COR-L47 (cell line): Measurements from ENCODE around the gene ELK3.

Experiments used
- DNase-seq: peaks from one replicate; lab custom pipeline; 2025; lab: John Stamatoyannopoulos, UW

The ELK3 gene

DNA sequence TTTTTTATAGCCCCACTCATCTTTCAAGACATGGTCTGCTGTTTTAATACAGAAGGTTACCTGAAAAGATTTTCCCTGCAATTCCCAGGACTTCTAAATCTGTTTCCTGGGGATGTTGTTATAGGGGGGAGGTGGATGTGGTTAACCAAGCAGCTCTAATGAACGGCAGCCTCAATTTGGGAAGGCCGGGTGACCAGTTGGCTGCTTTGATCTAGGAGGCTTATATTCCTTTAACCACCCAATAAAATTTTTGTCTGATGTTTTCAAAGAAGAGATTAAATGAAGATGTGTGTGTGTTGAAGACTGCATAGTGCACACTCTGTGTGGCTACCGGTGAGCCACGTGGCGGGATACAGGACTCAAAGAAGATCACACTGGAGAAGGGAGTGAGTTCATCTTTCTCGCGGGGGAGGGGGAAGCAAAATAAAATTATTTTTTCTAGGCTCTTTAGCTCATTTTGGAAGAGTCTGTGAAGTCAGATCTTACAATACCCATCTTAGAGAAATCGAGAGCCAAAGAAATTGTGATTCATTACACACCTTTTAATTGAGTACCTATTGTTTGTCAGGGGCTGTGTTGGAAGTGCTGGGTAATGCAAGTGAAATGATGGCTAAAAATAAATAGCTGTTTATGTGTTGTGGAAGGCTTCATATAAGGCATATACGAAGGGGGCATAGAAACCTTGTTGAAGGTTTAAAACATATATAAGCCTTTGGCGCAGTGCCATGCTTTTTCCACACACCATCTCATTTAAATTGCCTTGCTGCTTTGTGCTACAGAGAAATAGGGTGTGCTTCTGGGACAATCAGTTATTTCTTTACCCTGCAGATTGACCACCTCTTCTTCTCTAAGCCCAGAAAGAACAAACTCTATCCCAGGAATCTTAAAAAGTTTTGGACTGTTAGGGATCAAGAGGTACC is 18.5 kb downstream of the ELK3 start:
- no peak for DNase-seq

GRCh38 chr12:96213869-96214268 is 19.7 kb downstream of the ELK3 start:
- no peak for DNase-seq

GRCh38 chr12:96215919-96216273 is 21.7 kb downstream of the ELK3 start:
- no peak for DNase-seq

DNA sequence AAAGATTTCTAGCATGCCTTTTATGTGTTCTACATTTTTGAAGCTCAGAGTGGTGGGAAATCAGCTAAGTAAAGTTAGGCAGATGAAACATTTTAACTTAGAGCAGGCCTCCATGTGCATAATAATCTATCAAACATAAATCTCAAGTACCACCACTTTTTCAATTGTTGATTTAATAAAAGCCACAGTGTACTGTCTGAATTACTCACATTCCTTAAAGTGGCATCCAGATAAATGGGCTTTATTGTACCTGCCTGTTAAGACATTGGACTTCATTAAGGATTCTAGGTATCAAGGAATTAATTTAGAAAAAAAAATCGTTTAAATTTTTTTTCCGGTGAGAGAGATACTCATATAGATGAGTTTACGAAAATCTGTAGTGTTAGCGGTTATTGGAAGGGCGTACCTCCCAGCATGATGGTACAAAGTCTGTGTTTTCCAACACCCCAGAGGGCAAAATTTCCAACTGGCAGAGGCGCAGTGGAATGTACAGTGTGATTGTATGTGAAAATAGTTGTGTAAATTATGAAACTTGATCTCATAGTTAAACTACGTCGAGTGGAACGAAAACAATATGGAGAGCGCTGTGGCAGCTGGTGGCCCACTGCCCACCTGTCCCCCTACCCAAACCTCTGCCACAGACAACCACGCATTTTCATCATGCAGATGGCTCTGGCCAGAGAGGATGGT is 25.0 kb downstream of the ELK3 start:
- no peak for DNase-seq

DNA sequence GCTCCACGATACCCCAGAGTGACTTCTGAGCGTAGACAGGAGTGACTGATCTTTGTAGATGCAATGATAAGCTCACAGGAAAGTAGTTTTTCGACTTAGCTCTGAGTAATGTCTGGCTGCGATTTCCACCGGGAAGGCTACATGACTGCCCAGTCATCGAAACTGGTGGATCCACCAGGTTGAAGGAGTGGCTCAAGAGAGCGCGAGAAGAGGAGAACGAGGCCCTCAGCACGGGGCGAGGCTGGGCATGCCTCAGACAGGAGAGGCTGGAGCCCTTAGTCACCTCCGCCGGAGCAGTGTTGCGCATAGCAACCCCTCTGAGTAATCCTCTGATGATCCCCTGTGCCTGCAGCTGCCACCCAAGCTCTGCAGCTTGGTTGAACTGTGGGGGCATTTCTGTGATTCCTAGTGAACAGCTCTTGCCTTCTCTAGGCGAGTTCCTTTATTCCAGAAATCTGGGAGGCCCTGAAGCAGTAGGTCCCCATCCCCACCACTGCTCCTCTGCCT is 25.6 kb downstream of the ELK3 start:
- DNase-seq, result no peak

DNA sequence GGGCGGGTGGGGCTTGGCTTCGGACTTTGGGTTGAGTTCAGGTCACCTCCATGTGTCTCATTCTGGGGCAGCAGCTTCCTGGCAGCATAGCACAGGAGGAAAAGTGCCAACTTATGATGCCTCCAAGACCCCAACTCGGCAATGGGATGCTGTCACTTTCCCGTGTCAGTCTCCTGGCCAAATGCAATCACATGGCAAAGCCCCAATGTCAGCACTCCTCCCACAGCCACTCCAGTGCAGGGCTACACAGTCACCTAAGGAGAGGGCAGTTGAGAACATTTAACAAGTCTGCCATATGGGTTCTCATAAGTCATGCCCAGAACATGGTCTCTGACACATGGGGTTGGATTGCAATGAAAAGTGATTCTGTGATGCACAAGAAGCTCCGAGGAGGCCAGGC is 26.7 kb downstream of the ELK3 start:
- DNase-seq, result no peak

- DNase-seq, result no peak
These were observed 27.2 kb downstream of the ELK3 start for GRCh38 chr12:96221391-96221790.

DNA sequence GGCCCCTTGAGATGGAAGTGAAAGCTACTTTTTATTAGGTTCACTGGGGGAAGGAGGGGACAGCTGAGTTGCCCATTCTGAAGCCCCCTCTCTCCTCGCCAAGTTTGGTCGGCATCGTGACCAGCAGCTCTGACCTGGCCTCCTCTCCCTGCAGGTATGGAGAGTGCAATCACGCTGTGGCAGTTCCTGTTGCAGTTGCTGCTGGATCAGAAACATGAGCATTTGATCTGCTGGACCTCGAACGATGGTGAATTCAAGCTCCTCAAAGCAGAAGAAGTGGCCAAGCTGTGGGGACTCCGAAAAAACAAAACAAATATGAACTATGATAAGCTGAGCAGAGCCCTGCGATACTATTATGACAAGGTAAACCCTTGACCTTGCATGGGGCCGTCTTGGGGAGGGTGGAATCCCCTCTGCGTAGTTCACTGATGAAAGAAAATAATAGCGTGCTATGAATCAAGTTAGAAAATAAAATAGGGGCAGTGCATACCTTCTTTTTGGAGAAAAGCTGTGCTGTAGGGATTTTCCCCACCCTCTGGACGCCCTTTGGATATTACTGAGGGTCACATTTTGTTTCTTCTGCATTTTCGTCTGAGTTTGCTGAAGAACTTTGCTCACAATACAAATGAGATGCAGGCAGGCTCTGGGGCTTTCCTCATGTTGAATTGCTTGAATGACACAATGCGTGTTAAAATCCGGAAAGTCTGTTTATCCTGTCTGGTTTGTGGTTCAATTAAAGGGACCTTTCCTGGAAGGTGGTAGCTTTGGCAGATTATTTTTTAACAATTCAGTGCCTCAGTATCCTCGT is 29.4 kb downstream of the ELK3 start:
- DNase-seq, result no peak

GRCh38 chr12:96224219-96224615 is 30.0 kb downstream of the ELK3 start:
- DNase-seq, result no peak

GRCh38 chr12:96225044-96225855 is 31.1 kb downstream of the ELK3 start:
- peak; percentile 61 for DNase-seq

DNA sequence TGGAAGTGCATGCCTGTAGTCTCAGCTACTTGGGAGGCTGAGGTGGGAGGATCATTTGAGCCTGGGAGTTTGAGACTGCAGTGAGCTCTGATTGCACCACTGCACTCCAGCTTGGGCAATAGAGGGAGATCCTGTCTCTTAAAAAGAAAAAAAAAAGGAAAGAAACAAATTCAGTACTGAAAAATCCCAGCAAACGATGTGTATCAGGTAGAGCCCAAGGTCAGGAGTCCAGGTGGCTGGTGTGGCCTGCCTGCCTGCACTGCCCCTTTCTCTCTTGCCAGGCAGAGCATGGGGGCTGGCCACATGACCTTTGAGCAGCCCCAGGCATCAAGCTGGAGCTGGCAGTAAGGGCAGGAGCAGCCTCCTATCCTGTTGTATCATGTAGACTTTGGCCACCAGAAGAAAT is 31.8 kb downstream of the ELK3 start:
- no peak for DNase-seq

GRCh38 chr12:96226401-96226800 is 32.2 kb downstream of the ELK3 start:
- DNase-seq, result no peak

DNA sequence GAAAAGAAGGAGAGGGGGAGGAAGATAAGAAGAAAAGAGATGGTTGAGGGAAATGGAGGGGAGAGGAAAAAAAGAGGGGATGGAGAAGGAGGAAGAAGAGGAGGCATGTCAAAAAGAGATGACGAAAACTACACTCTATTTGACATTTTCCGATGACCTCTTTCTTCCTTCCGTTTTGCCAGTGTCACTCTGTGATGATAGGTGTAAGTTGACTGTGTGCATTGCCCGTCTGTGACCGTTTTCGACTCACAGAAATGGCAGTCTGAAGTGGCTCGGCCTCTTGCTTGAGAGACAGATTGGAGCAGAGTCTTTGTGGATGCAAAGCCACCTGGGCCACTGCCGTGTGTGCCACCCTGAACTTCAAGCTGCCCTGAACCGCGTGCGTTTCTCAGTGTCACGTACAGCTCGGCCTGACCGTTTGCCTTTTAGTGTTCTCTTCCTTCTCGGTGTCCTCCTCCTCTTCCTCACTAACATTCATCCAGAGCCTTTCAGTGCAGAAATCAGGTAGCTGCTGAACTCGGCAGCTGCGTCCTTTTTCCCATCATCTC is 32.7 kb downstream of the ELK3 start:
- DNase-seq, result no peak

DNA sequence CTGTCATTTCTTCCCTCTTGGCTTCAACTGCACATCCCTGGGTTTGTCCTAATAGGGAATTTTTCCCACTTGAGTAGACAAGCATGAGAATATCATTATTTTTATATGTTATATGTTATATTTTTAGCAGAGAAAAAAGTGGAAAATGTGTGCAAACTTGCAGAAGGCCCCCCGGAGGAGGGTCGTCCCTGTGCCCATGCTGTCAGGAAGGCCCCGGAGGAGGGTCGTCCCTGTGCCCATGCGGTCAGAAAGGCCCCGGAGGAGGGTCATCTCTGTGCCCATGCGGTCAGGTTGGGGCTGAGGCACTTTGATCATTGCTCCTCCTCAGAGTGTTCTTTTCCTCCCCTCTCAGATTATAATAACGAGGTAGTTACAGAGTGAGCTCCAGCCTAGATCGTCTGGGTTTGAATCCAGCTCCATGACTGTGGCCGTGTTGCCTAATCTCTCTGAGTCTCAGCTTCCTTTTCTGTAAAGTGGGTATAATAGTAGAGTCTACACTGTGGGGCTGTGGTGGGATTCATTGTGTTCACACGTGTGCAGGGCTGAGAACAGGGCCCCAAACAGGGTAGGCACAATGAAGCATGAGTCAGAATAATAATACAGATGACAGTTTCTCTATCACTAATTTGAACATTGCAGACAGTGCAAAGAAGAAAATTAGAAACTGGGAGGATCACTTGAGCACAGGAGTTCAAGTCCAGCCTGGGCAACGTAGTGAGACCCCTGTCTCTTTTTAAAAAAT is 33.4 kb downstream of the ELK3 start:
- DNase-seq, result no peak

- DNase-seq, result no peak
These were observed 34.5 kb downstream of the ELK3 start for GRCh38 chr12:96228566-96229248.

- DNase-seq, result no peak
These were observed 36.5 kb downstream of the ELK3 start for GRCh38 chr12:96230646-96231045.

DNA sequence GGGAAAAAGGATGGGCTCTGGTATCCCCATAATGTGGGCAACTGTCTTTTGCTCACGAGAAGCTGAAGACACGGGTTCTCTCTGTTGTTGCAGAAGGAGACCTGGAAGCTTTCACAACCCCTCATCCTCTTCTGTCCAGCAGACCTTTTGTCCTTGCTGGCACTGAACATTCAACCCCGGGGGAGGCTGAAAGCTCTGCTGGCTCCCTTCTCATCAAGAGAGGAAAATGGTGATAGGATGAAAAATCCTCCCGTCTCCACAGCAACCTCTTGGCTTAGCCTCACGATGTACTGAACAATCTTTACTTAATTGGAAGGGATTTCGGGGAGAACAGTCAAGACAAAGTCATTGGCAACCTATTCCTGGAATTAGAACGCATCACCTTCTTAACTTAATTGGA is 39.0 kb downstream of the ELK3 start:
- no peak for DNase-seq

DNA sequence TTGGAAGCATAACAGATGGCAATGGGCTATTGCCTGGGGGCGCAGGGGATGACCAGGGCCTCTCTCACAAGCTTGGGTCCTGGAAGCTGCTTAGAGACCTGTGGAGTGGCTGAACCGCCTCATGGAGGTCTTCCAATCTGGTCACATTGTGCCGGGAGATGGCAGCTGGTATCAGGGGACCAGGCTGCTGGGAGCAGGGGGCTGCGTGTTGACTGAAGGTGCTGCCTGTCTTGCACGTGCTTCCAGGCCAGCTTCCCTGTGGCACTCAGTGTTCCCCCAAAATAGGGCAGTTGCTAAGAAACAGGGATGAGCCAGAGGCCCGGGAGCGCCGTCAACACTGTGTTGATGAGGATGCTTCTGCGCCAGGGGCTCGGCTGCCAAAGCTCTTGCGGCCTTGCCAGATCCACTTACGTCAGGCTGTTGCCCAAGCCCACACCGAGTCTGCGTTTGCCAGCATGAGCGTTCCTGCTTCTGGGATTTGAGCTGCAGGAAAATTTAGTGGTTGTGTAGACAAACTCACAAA is 39.8 kb downstream of the ELK3 start:
- peak; percentile 9 for DNase-seq

DNA sequence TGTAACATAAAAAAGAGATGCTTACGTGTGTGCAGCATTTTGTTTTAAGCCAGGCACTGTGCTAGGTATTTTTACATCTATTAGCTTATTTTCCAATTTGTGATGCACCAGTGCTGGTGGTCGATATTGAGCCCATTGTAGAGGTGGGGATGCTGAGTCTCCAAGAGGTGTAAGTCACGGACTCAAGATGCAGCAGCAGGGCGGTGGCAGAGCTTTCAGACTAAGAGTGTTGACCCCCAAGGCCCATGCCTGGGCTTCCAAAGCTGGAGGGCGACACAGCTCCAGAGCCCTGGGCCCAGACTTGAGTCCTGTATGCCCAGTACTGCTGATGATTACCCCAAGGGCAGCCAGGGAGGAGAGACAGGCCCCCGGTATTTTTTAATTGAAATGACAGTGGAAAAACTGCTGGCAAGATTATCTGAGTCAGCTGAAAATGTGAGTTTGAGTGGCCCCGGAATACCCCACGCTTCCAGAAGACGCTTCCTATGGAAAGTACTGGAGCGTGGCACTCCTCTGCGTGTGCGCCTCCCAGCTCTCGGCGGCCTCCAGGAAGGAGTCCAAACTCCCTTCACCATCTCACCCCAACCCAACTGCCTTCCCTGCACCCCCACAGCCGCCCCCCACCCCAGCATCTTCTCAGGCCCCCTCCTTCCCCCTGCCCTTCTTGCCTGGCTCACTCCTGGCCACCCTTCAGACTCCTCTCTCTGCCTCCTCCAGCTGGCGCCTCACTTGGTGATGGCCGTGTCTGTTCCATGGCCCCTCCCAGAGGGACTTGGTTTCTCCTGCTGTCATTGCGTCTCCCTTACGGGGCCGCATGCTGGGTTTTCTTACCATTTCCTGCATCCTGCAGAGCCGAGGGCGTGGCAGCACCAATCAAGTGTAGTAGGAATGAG is 40.7 kb downstream of the ELK3 start:
- DNase-seq, result peak; percentile 28
